HUES6 (cell line): ENCODE data around the gene ARNT2.

ENCODE experiments used
- H3K27ac ChIP-seq: 2 replicates; pipeline ENCODE4 v1.7.0; 2013; ENCODE audit warnings: low read depth, mild to moderate bottlenecking, low read length, inconsistent platforms
- H3K27me3 ChIP-seq: 2 replicates; pipeline ENCODE4 v1.6.1; 2013; ENCODE audit warnings: low read length; ENCODE audit not compliant: control insufficient read depth, insufficient read depth
- H3K36me3 ChIP-seq: 2 replicates; pipeline ENCODE4 v1.6.1; 2013; ENCODE audit warnings: low read length; ENCODE audit not compliant: control insufficient read depth, insufficient read depth
- H3K4me1 ChIP-seq: 2 replicates; pipeline ENCODE4 v1.6.1; 2013; ENCODE audit warnings: low read length; ENCODE audit not compliant: control insufficient read depth, insufficient read depth
- H3K4me3 ChIP-seq: 2 replicates; pipeline ENCODE4 v1.5.1; 2013; ENCODE audit warnings: low read depth, low read length
- H3K9ac ChIP-seq: one replicate; pipeline ENCODE4 v1.6.1; 2013; ENCODE audit warnings: mild to moderate bottlenecking, low read length
- H3K9me3 ChIP-seq: 2 replicates; pipeline ENCODE4 v1.6.1; 2013; ENCODE audit warnings: low read depth, low read length; ENCODE audit not compliant: control insufficient read depth, insufficient read depth

ARNT2 gene

GRCh38 chr15:80492409-80492808 is 88.2 kb downstream of the ARNT2 start:
- H3K36me3 ChIP-seq: no peaks in the 10 kb centered on the region
- H3K9ac ChIP-seq: no peak overlapping the region
- H3K27ac ChIP-seq: no peak overlapping the region
- H3K27me3 ChIP-seq: no peaks in the 10 kb centered on the region
- H3K4me1 ChIP-seq: peaks cover 22% of the 10 kb centered on the region
- H3K9me3 ChIP-seq: no peaks in the 10 kb centered on the region
- no peak overlapping the region for H3K4me3 ChIP-seq

GRCh38 chr15:80492874-80493273 is 88.7 kb downstream of the ARNT2 start:
- peaks cover 22% of the 10 kb centered on the region for H3K4me1 ChIP-seq
- H3K36me3 ChIP-seq: no peaks in the 10 kb centered on the region
- H3K4me3 ChIP-seq: no peak overlapping the region
- no peaks in the 10 kb centered on the region for H3K27me3 ChIP-seq
- H3K9ac ChIP-seq: no peak overlapping the region
- no peaks in the 10 kb centered on the region for H3K9me3 ChIP-seq
- no peak overlapping the region for H3K27ac ChIP-seq

GRCh38 chr15:80494351-80494751 is 90.2 kb downstream of the ARNT2 start:
- Histone ChIP-seq H3K36me3 (no peaks in the 10 kb centered on the region), H3K9ac (no peak overlapping the region), H3K9me3 (no peaks in the 10 kb centered on the region), H3K4me3 (no peak overlapping the region), H3K27me3 (no peaks in the 10 kb centered on the region), H3K4me1 (peaks cover 22% of the 10 kb centered on the region), H3K27ac (no peak overlapping the region)

- Histone ChIP-seq H3K4me1 (peaks cover 22% of the 10 kb centered on the region), H3K36me3 (no peaks in the 10 kb centered on the region), H3K4me3 (no peak overlapping the region), H3K27ac (no peak overlapping the region), H3K27me3 (no peaks in the 10 kb centered on the region), H3K9ac (no peak overlapping the region), H3K9me3 (no peaks in the 10 kb centered on the region)
Observed at GRCh38 chr15:80494756-80495155, 90.6 kb downstream of the ARNT2 start.

- Histone ChIP-seq H3K4me1 (peaks cover 22% of the 10 kb centered on the region), H3K4me3 (no peak overlapping the region), H3K9ac (no peak overlapping the region), H3K9me3 (no peaks in the 10 kb centered on the region), H3K36me3 (no peaks in the 10 kb centered on the region), H3K27ac (no peak overlapping the region), H3K27me3 (no peaks in the 10 kb centered on the region)
Observed at GRCh38 chr15:80495401-80495942, 91.3 kb downstream of the ARNT2 start.

GRCh38 chr15:80496096-80496495 is 91.9 kb downstream of the ARNT2 start:
- Histone ChIP-seq H3K4me3 (no peak overlapping the region), H3K27me3 (no peaks in the 10 kb centered on the region), H3K9me3 (no peaks in the 10 kb centered on the region), H3K4me1 (peaks cover 22% of the 10 kb centered on the region), H3K27ac (no peak overlapping the region), H3K9ac (no peak overlapping the region), H3K36me3 (no peaks in the 10 kb centered on the region)

- no peaks in the 10 kb centered on the region for H3K27me3 ChIP-seq
- no peak overlapping the region for H3K4me3 ChIP-seq
- no peak overlapping the region for H3K9ac ChIP-seq
- no peaks in the 10 kb centered on the region for H3K9me3 ChIP-seq
- peaks cover 22% of the 10 kb centered on the region for H3K4me1 ChIP-seq
- no peak overlapping the region for H3K27ac ChIP-seq
- H3K36me3 ChIP-seq: no peaks in the 10 kb centered on the region
Observed at GRCh38 chr15:80497221-80497620, 93.0 kb downstream of the ARNT2 start.

- no peaks in the 10 kb centered on the region for H3K27me3 ChIP-seq
- no peaks in the 10 kb centered on the region for H3K36me3 ChIP-seq
- no peaks in the 10 kb centered on the region for H3K9me3 ChIP-seq
- no peak overlapping the region for H3K4me3 ChIP-seq
- peaks cover 21% of the 10 kb centered on the region for H3K4me1 ChIP-seq
- H3K27ac ChIP-seq: no peak overlapping the region
- no peak overlapping the region for H3K9ac ChIP-seq
Observed at GRCh38 chr15:80498652-80499051, 94.5 kb downstream of the ARNT2 start.

GRCh38 chr15:80500021-80500420 is 95.8 kb downstream of the ARNT2 start:
- Histone ChIP-seq H3K4me1 (peaks cover 8% of the 10 kb centered on the region), H3K4me3 (no peak overlapping the region), H3K27ac (no peak overlapping the region), H3K36me3 (no peaks in the 10 kb centered on the region), H3K27me3 (no peaks in the 10 kb centered on the region), H3K9me3 (peaks cover 3% of the 10 kb centered on the region; the same call in 1 of the 2 replicates), H3K9ac (no peak overlapping the region)

- Histone ChIP-seq H3K27ac (no peak overlapping the region), H3K4me1 (no peaks in the 10 kb centered on the region), H3K9ac (no peak overlapping the region), H3K4me3 (no peak overlapping the region), H3K36me3 (no peaks in the 10 kb centered on the region), H3K27me3 (no peaks in the 10 kb centered on the region), H3K9me3 (peaks cover 7% of the 10 kb centered on the region; the same call in 1 of the 2 replicates)
Observed at GRCh38 chr15:80501476-80501875, 97.3 kb downstream of the ARNT2 start.

GRCh38 chr15:80502782-80503181 is 98.6 kb downstream of the ARNT2 start:
- no peak overlapping the region for H3K27ac ChIP-seq

More at GRCh38 chr15:80502782-80503181, 98.6 kb downstream of the ARNT2 start:
- Histone ChIP-seq H3K9ac (no peak overlapping the region), H3K4me3 (no peak overlapping the region), H3K27me3 (no peaks in the 10 kb centered on the region), H3K9me3 (peaks cover 7% of the 10 kb centered on the region; the same call in 1 of the 2 replicates), H3K36me3 (no peaks in the 10 kb centered on the region), H3K4me1 (no peaks in the 10 kb centered on the region)
